Measurements from ENCODE around the gene TGFB1. TPM values are rescaled to one million over a fixed set of nuclear protein-coding genes. Genes with fewer than 3 reads are reported as not detected.

The TGFB1 gene
- total and polyA plus RNA-seq, 2 of the 13 experiments (the other 11 are each of a cell fraction or from before 2014, with no cell fraction given) = 4.1 to 5.4 TPM

GRCh38 chr19:41353466-41354342, at the start of gene TGFB1 (continued):
- TF ChIP-seq ZNF574 (CRISPR knock-in tag; IDR thresholded peaks at IDR 0.05) = peak; percentile 43; the same call in 1 of the 2 replicates
- TF ChIP-seq AGO2 (optimal IDR thresholded peaks at IDR 0.05; ENCODE audit: low read depth, low read length) = peak; percentile 71
- TF ChIP-seq POGK (CRISPR knock-in tag; conservative IDR thresholded peaks at IDR 0.05) = no peak; the same call in 1 of the 2 replicates
- no peak for TF ChIP-seq BRD4 (CRISPR knock-in tag; IDR thresholded peaks at IDR 0.05)
- TF ChIP-seq MIXL1 (CRISPR knock-in tag; IDR thresholded peaks at IDR 0.05) = no peak
- TF ChIP-seq FOXK2 (IDR thresholded peaks at IDR 0.05) = no peak
- TF ChIP-seq DRAP1 (CRISPR knock-in tag; IDR thresholded peaks at IDR 0.05) = peak; percentile 57
- TF ChIP-seq ZNF576 (CRISPR knock-in tag; IDR thresholded peaks at IDR 0.05) = no peak
- no peak for TF ChIP-seq ZNF282 (IDR thresholded peaks at IDR 0.05; ENCODE audit: partially characterized antibody)
- TF ChIP-seq HNF1B (CRISPR knock-in tag; IDR thresholded peaks at IDR 0.05) = 0 out of 2 replicates have a peak, but pooled peaks have one; percentile 18
- TF ChIP-seq ZNF761 (CRISPR knock-in tag; conservative IDR thresholded peaks at IDR 0.05) = no peak
- TF ChIP-seq ZMAT3 (CRISPR knock-in tag; conservative IDR thresholded peaks at IDR 0.05) = 0 out of 2 replicates have a peak, but pooled peaks have one; percentile 63
- no peak for TF ChIP-seq MED8 (CRISPR knock-in tag; IDR thresholded peaks at IDR 0.05; ENCODE audit: insufficient replicate concordance)
- TF ChIP-seq AGO1 (IDR thresholded peaks at IDR 0.05; ENCODE audit: low read depth, low read length, poor library complexity, severe bottlenecking) = peak; percentile 63
- TF ChIP-seq STAG1 (CRISPR knock-in tag; IDR thresholded peaks at IDR 0.05) = peak; percentile 50
- TF ChIP-seq ZFP62 (CRISPR knock-in tag; IDR thresholded peaks at IDR 0.05) = no peak
- TF ChIP-seq NONO (IDR thresholded peaks at IDR 0.05) = no peak
- TF ChIP-seq NONO (CRISPR knock-in tag; conservative IDR thresholded peaks at IDR 0.05) = peak; percentile 69
- 0 out of 2 replicates have a peak, but pooled peaks have one; percentile 25 for TF ChIP-seq HNRNPL (IDR thresholded peaks at IDR 0.05; ENCODE audit: low read depth, low read length)
- TF ChIP-seq RFX3 (CRISPR knock-in tag; IDR thresholded peaks at IDR 0.05) = no peak

Data from HepG2 (cell line).